ENCODE data around the gene TIA1.
A peak's percentile ranks its signal among the peaks of the same experiment; 100 is the strongest.
"Not testable (repeated sequence)": the region's sequence is repeated elsewhere in the genome, so short reads cannot be mapped to it uniquely, and the experiment has no call there.

Gene TIA1

GRCh38 chr2:70188460-70188859 is 60.0 kb downstream of the TIA1 start:
- peak; percentile 8 for DNase-seq (ENCODE audit: low read depth)
- no peak for TF ChIP-seq CTCF (conservative IDR thresholded peaks at IDR 0.05; ENCODE audit: control insufficient read depth, insufficient read depth, low read depth, low read length)
- no peak overlapping the region for H3K4me3 ChIP-seq (ENCODE audit: control insufficient read depth, low read depth, low read length)

GRCh38 chr2:70187170-70187569 is 61.3 kb downstream of the TIA1 start:
- DNase-seq (ENCODE audit: low read depth); H3K4me3 ChIP-seq (ENCODE audit: control insufficient read depth, low read depth, low read length): not testable (repeated sequence)

GRCh38 chr2:70182689-70183088 is 65.7 kb downstream of the TIA1 start:
- TF ChIP-seq CTCF (conservative IDR thresholded peaks at IDR 0.05; ENCODE audit: control insufficient read depth, insufficient read depth, low read depth, low read length), result no peak
- no peak overlapping the region for H3K4me3 ChIP-seq (ENCODE audit: control insufficient read depth, low read depth, low read length)
- DNase-seq (ENCODE audit: low read depth), result no peak

- DNase-seq (ENCODE audit: low read depth), result no peak
- no peak overlapping the region for H3K4me3 ChIP-seq (ENCODE audit: control insufficient read depth, low read depth, low read length)
- no peak for TF ChIP-seq CTCF (conservative IDR thresholded peaks at IDR 0.05; ENCODE audit: control insufficient read depth, insufficient read depth, low read depth, low read length)
Observed at GRCh38 chr2:70181363-70181956, 67.0 kb downstream of the TIA1 start.

GRCh38 chr2:70173520-70173919 is 74.9 kb downstream of the TIA1 start:
- no peak overlapping the region for H3K4me3 ChIP-seq (ENCODE audit: control insufficient read depth, low read depth, low read length)
- TF ChIP-seq CTCF (conservative IDR thresholded peaks at IDR 0.05; ENCODE audit: control insufficient read depth, insufficient read depth, low read depth, low read length), result no peak
- DNase-seq (ENCODE audit: low read depth), result peak; percentile 54

- not testable (repeated sequence) for DNase-seq (ENCODE audit: low read depth); H3K4me3 ChIP-seq (ENCODE audit: control insufficient read depth, low read depth, low read length)
Observed at GRCh38 chr2:70169654-70170245, 78.7 kb downstream of the TIA1 start.

GRCh38 chr2:70161069-70161534 is 87.3 kb downstream of the TIA1 start:
- DNase-seq (ENCODE audit: low read depth), result no peak
- no peak for TF ChIP-seq CTCF (conservative IDR thresholded peaks at IDR 0.05; ENCODE audit: control insufficient read depth, insufficient read depth, low read depth, low read length)
- no peak overlapping the region for H3K4me3 ChIP-seq (ENCODE audit: control insufficient read depth, low read depth, low read length)

GRCh38 chr2:70160545-70160944 is 87.9 kb downstream of the TIA1 start:
- TF ChIP-seq CTCF (conservative IDR thresholded peaks at IDR 0.05; ENCODE audit: control insufficient read depth, insufficient read depth, low read depth, low read length), result no peak
- DNase-seq (ENCODE audit: low read depth), result no peak
- H3K4me3 ChIP-seq (ENCODE audit: control insufficient read depth, low read depth, low read length), result no peak overlapping the region
